ENCODE results near the gene CWC27. TPM values are rescaled to one million over a fixed set of nuclear protein-coding genes. Genes with fewer than 3 reads are reported as not detected.
"Not testable (repeated sequence)": the region's sequence is repeated elsewhere in the genome, so short reads cannot be mapped to it uniquely, and the experiment has no call there.

The CWC27 gene
- total RNA-seq, 1 experiment from 2014 or later: 22.8 TPM

DNA sequence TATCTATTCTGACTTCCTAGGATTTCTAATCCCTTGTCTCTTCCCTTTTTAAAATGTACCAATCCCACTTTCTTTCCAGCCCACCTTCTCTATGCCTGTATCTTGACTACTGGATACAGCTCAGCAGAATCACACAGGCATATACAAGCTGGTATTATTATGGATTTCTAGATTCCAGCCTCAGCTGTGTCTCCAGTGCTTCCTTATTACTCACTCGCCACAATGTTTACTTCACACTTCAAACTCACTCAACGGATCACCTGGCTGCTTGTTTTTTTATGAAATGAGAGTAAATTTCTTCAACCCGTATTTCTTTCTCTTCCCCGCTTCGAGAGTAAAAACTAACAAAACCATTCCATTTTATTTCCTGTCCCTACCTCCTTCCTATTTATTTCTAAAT is 38.8 kb downstream of the CWC27 start:
- Mint-ChIP-seq H3K27me3 (ENCODE audit: unreplicated experiment) (no peaks in the 10 kb centered on the region), H3K36me3 (ENCODE audit: insufficient read depth, unreplicated experiment) (no peaks in the 10 kb centered on the region), H3K4me1 (ENCODE audit: low read depth, unreplicated experiment) (peaks cover 13% of the 10 kb centered on the region), H3K27ac (ENCODE audit: unreplicated experiment) (peak overlapping the region; percentile 50), H3K9me3 (ENCODE audit: low read depth, unreplicated experiment) (no peaks in the 10 kb centered on the region), H3K4me3 (ENCODE audit: low read depth, unreplicated experiment) (peak overlapping the region; percentile 23)
- TF ChIP-seq, protein P1, sequence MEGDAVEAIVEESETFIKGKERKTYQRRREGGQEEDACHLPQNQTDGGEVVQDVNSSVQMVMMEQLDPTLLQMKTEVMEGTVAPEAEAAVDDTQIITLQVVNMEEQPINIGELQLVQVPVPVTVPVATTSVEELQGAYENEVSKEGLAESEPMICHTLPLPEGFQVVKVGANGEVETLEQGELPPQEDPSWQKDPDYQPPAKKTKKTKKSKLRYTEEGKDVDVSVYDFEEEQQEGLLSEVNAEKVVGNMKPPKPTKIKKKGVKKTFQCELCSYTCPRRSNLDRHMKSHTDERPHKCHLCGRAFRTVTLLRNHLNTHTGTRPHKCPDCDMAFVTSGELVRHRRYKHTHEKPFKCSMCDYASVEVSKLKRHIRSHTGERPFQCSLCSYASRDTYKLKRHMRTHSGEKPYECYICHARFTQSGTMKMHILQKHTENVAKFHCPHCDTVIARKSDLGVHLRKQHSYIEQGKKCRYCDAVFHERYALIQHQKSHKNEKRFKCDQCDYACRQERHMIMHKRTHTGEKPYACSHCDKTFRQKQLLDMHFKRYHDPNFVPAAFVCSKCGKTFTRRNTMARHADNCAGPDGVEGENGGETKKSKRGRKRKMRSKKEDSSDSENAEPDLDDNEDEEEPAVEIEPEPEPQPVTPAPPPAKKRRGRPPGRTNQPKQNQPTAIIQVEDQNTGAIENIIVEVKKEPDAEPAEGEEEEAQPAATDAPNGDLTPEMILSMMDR (IDR thresholded peaks at IDR 0.05; ENCODE audit: unreplicated experiment): no peak
- no TSS peak for BruUV-seq (replicated peaks)
- intact Hi-C loops (cut with micrococcal nuclease; ENCODE audit: unreplicated experiment): no loop called here
- peak; percentile 2 for DNase-seq
- CTCF ChIA-PET: interaction anchor here (0.5 to 1.2 kb wide), 5 partner anchors 15 to 756 kb away, joined by 3 to 5 read pairs (median 3); partner anchors contain the start of genes CENPK and PPWD1

DNA sequence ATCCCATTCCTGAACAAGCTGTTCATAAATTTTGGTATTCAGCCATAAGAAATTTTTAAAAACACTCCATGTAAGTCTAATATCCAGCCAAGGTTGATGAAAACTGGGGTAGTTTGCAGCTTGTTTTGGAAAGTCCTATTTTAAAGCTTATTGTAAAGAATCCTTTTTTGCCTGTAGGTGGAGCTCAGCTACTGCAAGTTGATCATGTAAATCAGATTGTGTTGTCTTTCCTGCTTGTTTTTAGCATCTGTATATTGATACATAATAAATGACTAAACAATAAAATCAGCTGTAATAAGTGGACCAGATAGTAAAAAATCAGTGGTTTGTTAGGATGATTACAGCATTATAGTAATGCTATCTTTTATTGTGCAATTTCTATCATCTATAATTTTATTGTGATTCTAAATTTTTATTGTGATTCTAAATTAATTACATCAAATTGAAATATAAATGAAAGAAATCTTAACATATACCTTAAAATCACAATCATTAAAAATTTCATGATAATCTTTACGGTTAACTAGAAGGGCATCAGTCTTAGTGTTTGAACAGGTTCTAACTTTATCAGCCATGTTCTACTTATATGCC is 42.4 kb downstream of the CWC27 start:
- DNase-seq: peak; percentile 7
- H3K4me3 Mint-ChIP-seq (ENCODE audit: low read depth, unreplicated experiment): no peak overlapping the region
- TF ChIP-seq, protein P1 (IDR thresholded peaks at IDR 0.05; ENCODE audit: unreplicated experiment): peak; percentile 27
- no peaks in the 10 kb centered on the region for H3K27me3 Mint-ChIP-seq (ENCODE audit: unreplicated experiment)
- H3K9me3 Mint-ChIP-seq (ENCODE audit: low read depth, unreplicated experiment): no peaks in the 10 kb centered on the region
- intact Hi-C loops (cut with micrococcal nuclease; ENCODE audit: unreplicated experiment): loop anchor here (1.0 to 10.0 kb wide), 5 partner anchors 128 to 672 kb away; no protein-coding TSS in a partner anchor
- no peak overlapping the region for H3K27ac Mint-ChIP-seq (ENCODE audit: unreplicated experiment)
- CTCF ChIA-PET: interaction anchor here (0.7 to 2.1 kb wide), 4 partner anchors 129 to 752 kb away, joined by 5 to 26 read pairs (median 6); partner anchors contain the start of genes CENPK and PPWD1
- H3K4me1 Mint-ChIP-seq (ENCODE audit: low read depth, unreplicated experiment): peaks cover 13% of the 10 kb centered on the region
- BruUV-seq (replicated peaks): no TSS peak
- H3K36me3 Mint-ChIP-seq (ENCODE audit: insufficient read depth, unreplicated experiment): no peaks in the 10 kb centered on the region

- no peak overlapping the region for H3K4me3 Mint-ChIP-seq (ENCODE audit: low read depth, unreplicated experiment)
- no TSS peak for BruUV-seq (replicated peaks)
- intact Hi-C loops (cut with micrococcal nuclease; ENCODE audit: unreplicated experiment): loop anchor here (5.0 to 10.0 kb wide), 3 partner anchors 223 to 381 kb away; no protein-coding TSS in a partner anchor
Measured at GRCh38 chr5:64814073-64814472, 45.3 kb downstream of the CWC27 start.

GRCh38 chr5:64818245-64818644 is 49.5 kb downstream of the CWC27 start:
- TF ChIP-seq, protein P1 (IDR thresholded peaks at IDR 0.05; ENCODE audit: unreplicated experiment): no peak
- peaks cover 40% of the 10 kb centered on the region for H3K4me1 Mint-ChIP-seq (ENCODE audit: low read depth, unreplicated experiment)
- no peak for DNase-seq
- H3K4me3 Mint-ChIP-seq (ENCODE audit: low read depth, unreplicated experiment): no peak overlapping the region
- intact Hi-C loops (cut with micrococcal nuclease; ENCODE audit: unreplicated experiment): loop anchor here (2.0 to 10.0 kb wide), 4 partner anchors 287 to 665 kb away; no protein-coding TSS in a partner anchor
- no peaks in the 10 kb centered on the region for H3K27me3 Mint-ChIP-seq (ENCODE audit: unreplicated experiment)
- CTCF ChIA-PET: interaction anchor here (0.7 to 1.2 kb wide), 2 partner anchors 16 to 665 kb away, joined by 3 to 4 read pairs; no protein-coding TSS in a partner anchor
- no peak overlapping the region for H3K27ac Mint-ChIP-seq (ENCODE audit: unreplicated experiment)
- no peaks in the 10 kb centered on the region for H3K36me3 Mint-ChIP-seq (ENCODE audit: insufficient read depth, unreplicated experiment)
- no peaks in the 10 kb centered on the region for H3K9me3 Mint-ChIP-seq (ENCODE audit: low read depth, unreplicated experiment)
- BruUV-seq (replicated peaks): no TSS peak

More at GRCh38 chr5:64814073-64814472, 45.3 kb downstream of the CWC27 start:
- H3K27me3 Mint-ChIP-seq (ENCODE audit: unreplicated experiment): no peaks in the 10 kb centered on the region
- no peaks in the 10 kb centered on the region for H3K9me3 Mint-ChIP-seq (ENCODE audit: low read depth, unreplicated experiment)
- TF ChIP-seq, protein P1 (IDR thresholded peaks at IDR 0.05; ENCODE audit: unreplicated experiment): no peak
- DNase-seq: no peak
- H3K27ac Mint-ChIP-seq (ENCODE audit: unreplicated experiment): no peak overlapping the region
- H3K4me1 Mint-ChIP-seq (ENCODE audit: low read depth, unreplicated experiment): peaks cover 22% of the 10 kb centered on the region
- CTCF ChIA-PET: no interaction called here
- no peaks in the 10 kb centered on the region for H3K36me3 Mint-ChIP-seq (ENCODE audit: insufficient read depth, unreplicated experiment)

DNA sequence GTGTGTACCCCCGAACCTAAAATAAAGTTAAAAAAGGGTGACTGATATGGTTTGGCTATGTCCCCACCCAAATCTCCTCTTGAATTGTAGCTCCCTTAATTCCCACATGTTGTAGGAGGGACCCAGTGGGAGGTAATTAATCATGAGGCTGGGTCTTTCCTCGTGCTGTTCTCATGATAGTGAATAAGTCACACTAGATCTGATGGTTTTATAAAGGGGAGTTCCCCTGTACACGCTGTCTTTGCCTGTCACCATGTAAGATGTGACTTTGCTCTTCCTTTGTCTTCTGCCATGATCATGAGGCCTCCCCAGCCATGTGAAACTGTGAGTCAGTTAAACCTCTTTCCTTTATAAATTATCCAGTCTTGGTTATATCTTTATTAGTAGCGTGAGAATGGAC is 50.6 kb downstream of the CWC27 start:
- CTCF ChIA-PET: interaction anchor here (0.6 kb wide), 1 partner anchor 550 kb away, joined by 3 read pairs; no protein-coding TSS in a partner anchor
- not testable (repeated sequence) for BruUV-seq (replicated peaks); H3K27ac Mint-ChIP-seq (ENCODE audit: unreplicated experiment); H3K27me3 Mint-ChIP-seq (ENCODE audit: unreplicated experiment); H3K36me3 Mint-ChIP-seq (ENCODE audit: insufficient read depth, unreplicated experiment); DNase-seq; H3K4me3 Mint-ChIP-seq (ENCODE audit: low read depth, unreplicated experiment); H3K9me3 Mint-ChIP-seq (ENCODE audit: low read depth, unreplicated experiment)
- H3K4me1 Mint-ChIP-seq (ENCODE audit: low read depth, unreplicated experiment): peaks cover 40% of the 10 kb centered on the region
- intact Hi-C loops (cut with micrococcal nuclease; ENCODE audit: unreplicated experiment): loop anchor here (2.0 to 10.0 kb wide), 4 partner anchors 285 to 663 kb away; no protein-coding TSS in a partner anchor
